Astrocyte of the cerebellum (primary cell): ENCODE results near the gene UBE2M.

Source experiments
- DNase-seq: peaks from one replicate; pipeline ENCODE4 v3.0.0-alpha.2; 2011; ENCODE audit warnings: low read depth
- H3K4me3 ChIP-seq: 2 replicates; pipeline ENCODE4 v1.5.1; 2011; ENCODE audit warnings: mild to moderate bottlenecking, low read depth, low read length, moderate library complexity
- CTCF ChIP-seq: IDR thresholded peaks from 2 replicates; pipeline ENCODE4 v1.5.1; 2012; ENCODE audit warnings: low read length, low read depth, moderate library complexity, mild to moderate bottlenecking; ENCODE audit errors: missing control alignments
- in situ Hi-C: cut with HindIII; loops from 2 replicates; pipeline ENCODE4 v1.10.0; 2017; ENCODE audit warnings: low sequenced_read_pairs

The UBE2M gene

GRCh38 chr19:58553799-58554493, 4.5 kb downstream of the UBE2M start:
- no peak for TF ChIP-seq CTCF
- peak overlapping the region; percentile 67 for H3K4me3 ChIP-seq
- in situ Hi-C loops: no loop called here
- DNase-seq: no peak

GRCh38 chr19:58552655-58553054, 5.8 kb downstream of the UBE2M start:
- TF ChIP-seq CTCF: no peak
- no peak overlapping the region for H3K4me3 ChIP-seq
- in situ Hi-C loops: no loop called here
- no peak for DNase-seq

DNA sequence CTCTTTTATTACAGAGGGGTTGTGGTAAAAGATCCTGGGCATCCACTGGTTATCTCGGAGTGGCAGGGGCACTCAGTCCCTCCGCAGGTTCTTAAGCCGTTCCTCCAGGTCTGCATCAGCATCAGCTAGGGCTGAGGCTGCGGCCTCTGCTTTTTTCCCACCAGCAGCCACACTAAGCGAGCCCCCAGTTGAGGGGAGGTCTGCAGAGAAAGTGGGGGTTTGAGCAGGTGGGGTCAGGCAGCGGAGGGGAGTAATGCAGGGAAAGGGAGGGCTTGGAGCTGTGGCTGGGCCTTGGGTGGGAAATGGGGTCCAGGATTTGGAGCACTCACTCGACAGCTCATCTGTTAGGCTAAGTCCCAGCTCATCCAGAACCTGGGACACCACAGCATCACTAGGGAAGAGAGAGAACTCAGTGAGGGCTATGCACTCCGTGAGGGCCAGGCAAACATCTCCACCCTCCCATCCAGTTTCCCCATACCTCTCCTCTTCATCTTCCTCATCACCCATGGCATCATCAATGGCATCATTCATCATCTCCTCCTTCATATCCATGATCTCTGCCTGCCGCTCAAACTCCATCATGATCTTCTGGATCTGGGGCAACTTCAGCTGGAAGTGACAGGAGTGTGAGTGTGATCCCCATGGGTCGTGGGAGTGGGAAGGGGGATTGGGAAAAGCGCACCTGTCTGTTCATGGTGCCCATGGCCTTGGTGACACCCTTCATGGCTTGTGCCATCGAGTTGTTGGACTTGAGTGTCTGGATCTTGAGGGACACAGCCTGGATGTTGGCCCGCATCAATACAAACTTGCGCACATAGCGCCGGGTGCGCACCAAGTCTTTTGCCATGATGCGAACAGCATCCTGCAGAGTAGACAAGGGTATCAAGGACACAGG, 6.6 kb downstream of the UBE2M start:
- no peak for TF ChIP-seq CTCF
- in situ Hi-C loops: no loop called here
- no peak for DNase-seq
- H3K4me3 ChIP-seq: no peak overlapping the region

DNA sequence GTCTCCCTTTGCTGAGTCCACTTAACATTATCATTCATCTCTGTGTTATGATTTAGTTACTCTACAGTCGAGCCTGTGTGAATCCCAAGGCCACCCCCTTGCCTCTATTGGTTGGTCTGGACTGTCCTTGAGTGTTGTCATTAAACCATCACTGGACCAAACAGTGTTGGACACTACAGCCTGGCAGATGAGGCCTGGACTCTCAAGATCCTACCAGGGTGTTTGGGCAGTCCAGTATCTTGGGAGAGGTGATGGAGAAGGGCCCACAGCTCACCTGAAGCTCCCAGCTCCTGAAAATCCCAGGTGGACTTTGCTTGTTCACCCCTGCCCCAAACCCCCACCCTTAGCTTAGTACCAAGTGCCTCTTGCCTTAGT, 7.3 kb downstream of the UBE2M start:
- no peak overlapping the region for H3K4me3 ChIP-seq
- no peak for TF ChIP-seq CTCF
- DNase-seq: no peak
- in situ Hi-C loops: no loop called here

DNA sequence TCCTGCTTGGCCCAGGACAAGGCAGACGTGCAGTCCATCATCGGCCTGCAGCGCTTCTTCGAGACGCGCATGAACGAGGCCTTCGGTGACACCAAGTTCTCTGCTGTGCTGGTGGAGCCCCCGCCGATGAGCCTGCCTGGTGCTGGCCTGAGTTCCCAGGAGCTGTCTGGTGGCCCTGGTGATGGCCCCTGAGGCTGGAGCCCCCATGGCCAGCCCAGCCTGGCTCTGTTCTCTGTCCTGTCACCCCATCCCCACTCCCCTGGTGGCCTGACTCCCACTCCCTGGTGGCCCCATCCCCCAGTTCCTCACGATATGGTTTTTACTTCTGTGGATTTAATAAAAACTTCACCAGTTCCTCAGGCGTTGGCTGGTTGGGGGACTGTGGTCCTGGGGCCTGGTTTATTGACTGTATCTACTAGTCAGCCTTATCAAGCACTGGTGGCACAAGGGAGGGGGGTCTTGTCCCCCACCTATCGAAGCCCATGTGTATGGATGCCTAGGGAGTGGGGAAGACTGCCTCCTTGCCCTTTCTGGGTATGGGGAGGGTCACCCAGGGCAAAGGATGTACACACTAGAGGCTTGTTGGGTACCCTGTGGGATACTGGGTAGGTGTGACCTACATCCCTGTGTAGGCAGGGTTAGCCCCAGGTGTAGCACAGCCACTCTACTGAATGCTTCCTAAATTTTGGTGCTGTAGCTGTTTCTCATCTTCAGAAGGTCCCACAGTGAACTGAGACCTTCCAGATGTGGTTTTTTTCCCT, 7.9 kb downstream of the UBE2M start:
- TF ChIP-seq CTCF: no peak
- H3K4me3 ChIP-seq: no peak overlapping the region
- in situ Hi-C loops: no loop called here
- DNase-seq: no peak

GRCh38 chr19:58549664-58550361, 8.6 kb downstream of the UBE2M start:
- in situ Hi-C loops: no loop called here
- DNase-seq: no peak
- H3K4me3 ChIP-seq: no peak overlapping the region
- no peak for TF ChIP-seq CTCF
